ENCODE results near the gene IFIT3. TPM values are rescaled to one million over a fixed set of nuclear protein-coding genes. Genes with fewer than 3 reads are reported as not detected.

The IFIT3 gene
- total and polyA plus RNA-seq, 2 experiments from 2014 or later, result 10.4 to 10.9 TPM

- no peak for TF ChIP-seq EZH2 (IDR thresholded peaks at IDR 0.05; ENCODE audit: insufficient read depth, poor library complexity, severe bottlenecking)
- TF ChIP-seq EZH2phosphoT487 (IDR thresholded peaks at IDR 0.05; ENCODE audit: insufficient read depth, low read depth), result no peak
- no peaks in the 10 kb centered on the region for H4K20me1 ChIP-seq (ENCODE audit: insufficient read depth)
- no peaks in the 10 kb centered on the region for H3K36me3 ChIP-seq (ENCODE audit: low read depth)
- in situ Hi-C loops (cut with MboI), result loop anchor here (5.0 kb wide), 1 partner anchor 114 kb away; no protein-coding TSS in a partner anchor
- no peaks in the 10 kb centered on the region for H3K27me3 ChIP-seq (replicated peaks; ENCODE audit: insufficient read depth)
- H3K27ac ChIP-seq, result no peak overlapping the region
- no peaks in the 10 kb centered on the region for H3K79me2 ChIP-seq (ENCODE audit: insufficient read depth)
- DNase-seq, result no peak
- H3K9me3 ChIP-seq (ENCODE audit: low read depth), result no peaks in the 10 kb centered on the region
- H3K4me1 ChIP-seq (ENCODE audit: insufficient read depth), result peaks cover 39% of the 10 kb centered on the region
- H2AFZ ChIP-seq, result no peak overlapping the region
- H3F3A ChIP-seq (ENCODE audit: insufficient read depth), result peaks cover 26% of the 10 kb centered on the region
- H3K9me2 ChIP-seq (ENCODE audit: insufficient read depth), result no peaks in the 10 kb centered on the region
- no peak overlapping the region for H3K4me3 ChIP-seq
- H3K4me2 ChIP-seq (ENCODE audit: unreplicated experiment), result no peak overlapping the region
- H3K9ac ChIP-seq, result no peak overlapping the region
Measured at GRCh38 chr10:89371079-89371478, 43.3 kb downstream of the IFIT3 start.

DNA sequence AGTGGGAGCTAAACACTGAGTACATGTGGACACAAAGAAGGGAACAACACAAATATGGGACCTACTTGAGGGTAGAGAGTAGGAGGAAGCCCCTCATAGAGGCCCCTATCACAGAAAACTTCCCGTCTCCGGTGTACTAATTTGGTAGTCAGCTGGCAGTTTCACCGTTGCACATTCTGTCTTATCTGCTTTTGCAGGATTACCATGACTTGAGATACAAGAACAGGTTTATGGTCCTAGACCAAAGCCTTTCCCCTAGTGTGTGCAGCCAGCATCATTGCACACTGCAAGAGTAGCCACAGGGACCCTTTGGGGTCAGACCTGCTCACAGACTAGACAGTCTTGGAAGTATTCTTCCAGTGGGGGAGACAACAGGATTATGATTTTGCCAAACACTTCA lies 44.2 kb downstream of the IFIT3 start:
- Histone ChIP-seq H3K79me2 (ENCODE audit: insufficient read depth) (no peaks in the 10 kb centered on the region), H3K27ac (no peak overlapping the region), H3K4me3 (no peak overlapping the region), H3K4me2 (ENCODE audit: unreplicated experiment) (no peak overlapping the region), H4K20me1 (ENCODE audit: insufficient read depth) (no peaks in the 10 kb centered on the region), H2AFZ (no peak overlapping the region), H3K27me3 (replicated peaks; ENCODE audit: insufficient read depth) (no peaks in the 10 kb centered on the region), H3K9me3 (ENCODE audit: low read depth) (no peaks in the 10 kb centered on the region), H3K9ac (no peak overlapping the region), H3K4me1 (ENCODE audit: insufficient read depth) (peaks cover 39% of the 10 kb centered on the region), H3F3A (ENCODE audit: insufficient read depth) (peaks cover 26% of the 10 kb centered on the region), H3K9me2 (ENCODE audit: insufficient read depth) (no peaks in the 10 kb centered on the region), H3K36me3 (ENCODE audit: low read depth) (no peaks in the 10 kb centered on the region)
- TF ChIP-seq EZH2 (IDR thresholded peaks at IDR 0.05; ENCODE audit: insufficient read depth, poor library complexity, severe bottlenecking) (no peak), EZH2phosphoT487 (IDR thresholded peaks at IDR 0.05; ENCODE audit: insufficient read depth, low read depth) (no peak)
- 91 to 93% methylated on average over 3 of the region's 3 CpGs for WGBS, 2 experiments (ENCODE audit: low coverage in 1 of 2, low lambda C conversion rate in 2 of 2, missing lambda C conversion rate in 2 of 2)
- in situ Hi-C loops (cut with MboI), result loop anchor here (5.0 kb wide), 1 partner anchor 115 kb away; no protein-coding TSS in a partner anchor
- no peak for DNase-seq

- in situ Hi-C loops (cut with MboI), result loop anchor here (5.0 kb wide), 1 partner anchor 117 kb away; no protein-coding TSS in a partner anchor
- H3K9me3 ChIP-seq (ENCODE audit: low read depth), result no peaks in the 10 kb centered on the region
- DNase-seq, result peak; percentile 95
- 0 out of 2 replicates have a peak overlapping the region, but pooled peaks have one; percentile 13 for H3K4me3 ChIP-seq
- TF ChIP-seq EZH2 (IDR thresholded peaks at IDR 0.05; ENCODE audit: insufficient read depth, poor library complexity, severe bottlenecking) (no peak), EZH2phosphoT487 (IDR thresholded peaks at IDR 0.05; ENCODE audit: insufficient read depth, low read depth) (no peak)
- no peaks in the 10 kb centered on the region for H3K27me3 ChIP-seq (replicated peaks; ENCODE audit: insufficient read depth)
- H3K4me2 ChIP-seq (ENCODE audit: unreplicated experiment), result peak overlapping the region; percentile 59
- peaks cover 25% of the 10 kb centered on the region for H3K4me1 ChIP-seq (ENCODE audit: insufficient read depth)
- H2AFZ ChIP-seq, result peak overlapping the region; percentile 38
- peak overlapping the region; percentile 84 for H3K27ac ChIP-seq
- 1 to 4% methylated on average over 3 of the region's 3 CpGs for WGBS, 2 experiments (ENCODE audit: low coverage in 1 of 2, low lambda C conversion rate in 2 of 2, missing lambda C conversion rate in 2 of 2)
- H4K20me1 ChIP-seq (ENCODE audit: insufficient read depth), result no peaks in the 10 kb centered on the region
- no peaks in the 10 kb centered on the region for H3K36me3 ChIP-seq (ENCODE audit: low read depth)
- no peaks in the 10 kb centered on the region for H3K79me2 ChIP-seq (ENCODE audit: insufficient read depth)
- H3F3A ChIP-seq (ENCODE audit: insufficient read depth), result peaks cover 26% of the 10 kb centered on the region
- no peaks in the 10 kb centered on the region for H3K9me2 ChIP-seq (ENCODE audit: insufficient read depth)
- H3K9ac ChIP-seq, result peak overlapping the region; percentile 61
Measured at GRCh38 chr10:89373916-89374711, 46.3 kb downstream of the IFIT3 start.

DNA sequence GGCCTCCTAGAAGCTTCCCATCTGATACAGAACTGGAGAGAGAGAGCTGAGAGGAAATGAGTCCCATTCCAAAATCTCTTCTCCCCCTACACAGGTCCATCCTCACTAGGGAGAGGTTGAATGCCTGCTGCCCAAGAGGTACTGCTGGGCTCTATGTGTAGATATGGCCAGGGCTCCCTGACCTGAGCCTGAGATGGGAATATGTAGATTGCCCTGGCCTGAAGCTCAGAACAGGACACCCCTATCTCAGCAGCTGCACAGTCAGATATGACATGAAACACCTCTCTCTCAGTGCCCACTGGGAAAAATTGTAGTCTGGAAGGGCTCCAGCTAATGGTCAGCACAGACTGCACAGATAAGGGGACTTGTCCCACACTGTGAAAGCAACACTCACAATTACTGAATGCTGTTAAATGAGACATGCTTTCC lies 46.9 kb downstream of the IFIT3 start:
- H3F3A ChIP-seq (ENCODE audit: insufficient read depth), result peaks cover 26% of the 10 kb centered on the region

More for the DNA sequence above, 46.9 kb downstream of the IFIT3 start:
- no peak for DNase-seq
- Histone ChIP-seq H4K20me1 (ENCODE audit: insufficient read depth) (no peaks in the 10 kb centered on the region), H3K27me3 (replicated peaks; ENCODE audit: insufficient read depth) (no peaks in the 10 kb centered on the region), H3K9me3 (ENCODE audit: low read depth) (no peaks in the 10 kb centered on the region), H2AFZ (peak overlapping the region; percentile 38), H3K9ac (peak overlapping the region; percentile 61), H3K4me1 (ENCODE audit: insufficient read depth) (peaks cover 19% of the 10 kb centered on the region), H3K4me3 (no peak overlapping the region), H3K4me2 (ENCODE audit: unreplicated experiment) (peak overlapping the region; percentile 59), H3K36me3 (ENCODE audit: low read depth) (no peaks in the 10 kb centered on the region), H3K27ac (peak overlapping the region; percentile 84), H3K79me2 (ENCODE audit: insufficient read depth) (no peaks in the 10 kb centered on the region), H3K9me2 (ENCODE audit: insufficient read depth) (no peaks in the 10 kb centered on the region)
- in situ Hi-C loops (cut with MboI), result loop anchor here (5.0 to 25.0 kb wide), 2 partner anchors 117 to 337 kb away; no protein-coding TSS in a partner anchor
- no peak for TF ChIP-seq EZH2phosphoT487 (IDR thresholded peaks at IDR 0.05; ENCODE audit: insufficient read depth, low read depth)
- no peak for TF ChIP-seq EZH2 (IDR thresholded peaks at IDR 0.05; ENCODE audit: insufficient read depth, poor library complexity, severe bottlenecking)
